HG02938 (cell line): ENCODE measurements around the gene MMP11.
A peak's percentile ranks its signal among the peaks of the same experiment; 100 is the strongest.

Source experiments
- ATAC-seq: cut with Tn5 transposase; IDR thresholded peaks from one replicate; pipeline ENCODE4 v1.9.1; 2021; ENCODE audit warnings: mild to moderate bottlenecking, moderate library complexity; ENCODE audit not compliant: unreplicated experiment

The MMP11 gene

GRCh38 chr22:23756891-23757290 is 15.8 kb upstream of the MMP11 start:
- no peak for ATAC-seq

GRCh38 chr22:23759566-23759965 is 13.1 kb upstream of the MMP11 start:
- ATAC-seq = no peak

GRCh38 chr22:23760056-23760455 is 12.6 kb upstream of the MMP11 start:
- ATAC-seq = no peak

- ATAC-seq = no peak
Measured at GRCh38 chr22:23762842-23763578, 9.6 kb upstream of the MMP11 start, which contains the start of gene C22orf15. TSS of gene C22orf15 (plus strand) at chr22:23762990. CDS start at chr22:23763307, 317 bp downstream.

GRCh38 chr22:23763579-23763945 is 9.1 kb upstream of the MMP11 start:
- no peak for ATAC-seq

GRCh38 chr22:23763954-23764353 is 8.7 kb upstream of the MMP11 start:
- no peak for ATAC-seq

- ATAC-seq = no peak
Measured at GRCh38 chr22:23764899-23765881, 7.5 kb upstream of the MMP11 start.

GRCh38 chr22:23767303-23767672 is 5.4 kb upstream of the MMP11 start:
- no peak for ATAC-seq

GRCh38 chr22:23767673-23768548 is 4.7 kb upstream of the MMP11 start, which contains the start of gene CHCHD10:
TSS of gene CHCHD10 (minus strand) at chr22:23767972. CDS start at chr22:23767874, 98 bp downstream.
- peak; percentile 42 for ATAC-seq

- no peak for ATAC-seq
Measured at GRCh38 chr22:23769321-23769965, 3.2 kb upstream of the MMP11 start.

- ATAC-seq = no peak
Measured at GRCh38 chr22:23772315-23772648, 367 bp upstream of the MMP11 start.

- no peak for ATAC-seq
Measured at GRCh38 chr22:23773483-23774113, 949 bp downstream of the MMP11 start.

GRCh38 chr22:23774114-23774921 is 1.7 kb downstream of the MMP11 start:
- no peak for ATAC-seq

GRCh38 chr22:23774922-23775436 is 2.3 kb downstream of the MMP11 start:
- ATAC-seq = no peak

GRCh38 chr22:23775779-23776375 is 3.2 kb downstream of the MMP11 start:
- no peak for ATAC-seq

- no peak for ATAC-seq
Measured at GRCh38 chr22:23777776-23778576, 5.3 kb downstream of the MMP11 start.

- ATAC-seq = no peak
Measured at GRCh38 chr22:23778577-23778900, 5.9 kb downstream of the MMP11 start.

- ATAC-seq = no peak
Measured at GRCh38 chr22:23779083-23779482, 6.4 kb downstream of the MMP11 start.
